Epithelial cell of proximal tubule (primary cell): ENCODE measurements around the gene FBLN1. TPM values are rescaled to one million over a fixed set of nuclear protein-coding genes. Genes with fewer than 3 reads are reported as not detected.
"Not testable (repeated sequence)": the region's sequence is repeated elsewhere in the genome, so short reads cannot be mapped to it uniquely, and the experiment has no call there.

Experiments
- DNase-seq: peaks from one replicate; pipeline ENCODE4 v3.0.0-alpha.2; 2011; ENCODE audit warnings: low read depth
- H3K4me3 ChIP-seq: 2 replicates; pipeline ENCODE4 v1.5.1; 2011; ENCODE audit warnings: low read depth, mild to moderate bottlenecking, low read length
- total RNA-seq: library from RNA; depleted of rRNA; stranded (reverse); fragments of >200 nt; gene quantifications from 2 replicates; pipeline ENCODE4 v1.2.3, GENCODE V29; 2015
- TF ChIP-seq, protein P1 (sequence below): conservative IDR thresholded peaks from 2 replicates; pipeline ENCODE4 v1.5.1; 2012; ENCODE audit warnings: low read depth, mild to moderate bottlenecking, low read length

FBLN1 gene
- total RNA-seq, 1 donor from 2014 or later: 58.5 TPM

DNA sequence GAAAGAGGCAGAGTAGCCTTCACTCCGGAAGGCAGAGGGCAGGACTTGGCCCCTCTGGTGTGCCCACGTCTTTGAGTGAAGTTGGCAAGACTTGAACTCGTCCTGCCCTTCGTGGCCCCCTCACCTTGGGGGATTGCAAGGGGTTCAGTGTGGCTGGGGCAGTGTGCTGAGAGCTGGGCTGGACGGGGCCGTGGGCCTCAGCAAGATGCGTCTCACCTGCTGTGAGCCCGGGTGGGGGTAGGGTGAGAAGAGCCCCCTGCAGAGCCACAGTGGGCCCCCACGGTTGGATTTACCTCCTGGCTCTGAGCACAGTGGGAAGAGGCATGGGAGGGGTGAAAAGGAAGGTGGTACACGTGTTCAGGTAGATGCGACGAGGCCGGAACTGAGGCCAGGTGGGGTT is 87.6 kb downstream of the FBLN1 start:
- DNase-seq: no peak
- H3K4me3 ChIP-seq: no peak overlapping the region
- TF ChIP-seq, protein P1, sequence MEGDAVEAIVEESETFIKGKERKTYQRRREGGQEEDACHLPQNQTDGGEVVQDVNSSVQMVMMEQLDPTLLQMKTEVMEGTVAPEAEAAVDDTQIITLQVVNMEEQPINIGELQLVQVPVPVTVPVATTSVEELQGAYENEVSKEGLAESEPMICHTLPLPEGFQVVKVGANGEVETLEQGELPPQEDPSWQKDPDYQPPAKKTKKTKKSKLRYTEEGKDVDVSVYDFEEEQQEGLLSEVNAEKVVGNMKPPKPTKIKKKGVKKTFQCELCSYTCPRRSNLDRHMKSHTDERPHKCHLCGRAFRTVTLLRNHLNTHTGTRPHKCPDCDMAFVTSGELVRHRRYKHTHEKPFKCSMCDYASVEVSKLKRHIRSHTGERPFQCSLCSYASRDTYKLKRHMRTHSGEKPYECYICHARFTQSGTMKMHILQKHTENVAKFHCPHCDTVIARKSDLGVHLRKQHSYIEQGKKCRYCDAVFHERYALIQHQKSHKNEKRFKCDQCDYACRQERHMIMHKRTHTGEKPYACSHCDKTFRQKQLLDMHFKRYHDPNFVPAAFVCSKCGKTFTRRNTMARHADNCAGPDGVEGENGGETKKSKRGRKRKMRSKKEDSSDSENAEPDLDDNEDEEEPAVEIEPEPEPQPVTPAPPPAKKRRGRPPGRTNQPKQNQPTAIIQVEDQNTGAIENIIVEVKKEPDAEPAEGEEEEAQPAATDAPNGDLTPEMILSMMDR: no peak

DNA sequence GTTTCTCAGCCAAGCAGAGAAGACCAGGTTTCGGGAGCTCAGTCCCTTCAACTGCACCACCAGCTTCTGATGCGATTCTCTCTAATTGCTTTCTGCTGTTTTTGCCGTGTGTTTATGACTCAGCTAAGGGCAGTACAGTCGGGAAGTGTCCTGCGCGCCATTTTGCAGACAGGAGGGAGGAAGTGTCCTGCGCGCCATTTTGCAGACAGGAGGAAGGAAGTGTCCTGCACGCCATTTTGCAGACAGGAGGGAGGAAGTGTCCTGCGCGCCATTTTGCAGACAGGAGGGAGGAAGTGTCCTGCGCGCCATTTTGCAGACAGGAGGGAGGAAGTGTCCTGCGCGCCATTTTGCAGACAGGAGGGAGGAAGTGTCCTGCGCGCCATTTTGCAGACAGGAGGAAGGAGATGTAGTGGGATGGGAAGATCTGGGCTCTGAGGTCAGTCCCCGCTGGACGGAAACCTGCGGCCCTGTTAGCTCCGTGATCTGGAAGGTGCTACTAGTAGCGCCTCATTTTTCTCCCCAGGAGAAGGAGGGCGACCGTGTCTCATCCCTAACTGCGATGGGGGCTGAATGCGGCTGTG is 89.0 kb downstream of the FBLN1 start:
- not testable (repeated sequence) for DNase-seq, H3K4me3 ChIP-seq

DNA sequence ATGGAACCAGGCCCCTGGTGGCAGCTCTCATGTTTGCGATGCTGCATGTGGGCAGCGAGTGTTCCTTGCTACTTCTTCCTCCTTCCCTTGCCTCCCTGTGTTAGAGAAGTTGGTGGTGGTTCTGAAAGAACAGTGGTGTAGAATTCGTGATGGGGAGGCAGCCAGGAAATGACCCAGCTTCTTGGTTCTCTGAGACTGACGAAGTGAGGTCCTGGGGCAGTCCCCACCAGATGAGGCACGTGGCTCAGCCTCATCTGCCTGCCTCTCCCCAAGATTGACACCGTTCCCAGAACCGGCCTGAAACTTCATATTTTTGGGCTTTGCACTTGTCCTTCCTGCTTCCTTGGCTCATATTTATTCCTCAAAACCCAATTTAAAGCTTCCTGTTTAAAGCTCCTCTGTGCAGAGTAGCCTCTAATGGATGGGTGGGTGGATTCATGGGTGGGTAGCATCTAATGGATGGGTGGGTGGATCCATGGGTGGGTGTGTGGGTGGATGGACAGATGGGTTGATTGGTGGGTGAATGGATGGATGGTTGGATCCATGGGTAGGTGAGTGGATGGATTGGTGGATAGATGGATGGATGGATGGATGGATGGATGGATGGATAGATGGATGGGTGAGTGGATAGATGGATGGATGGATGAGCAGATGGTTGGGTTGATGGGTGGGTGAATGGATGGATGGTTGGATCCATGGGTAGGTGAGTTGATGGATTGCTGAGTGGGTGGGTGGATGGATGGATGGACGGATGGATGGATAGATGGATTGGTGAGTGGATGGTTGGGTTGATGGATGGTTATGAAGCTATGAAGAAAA is 91.6 kb downstream of the FBLN1 start:
- no peak for DNase-seq
- no peak overlapping the region for H3K4me3 ChIP-seq
- TF ChIP-seq, protein P1: no peak

DNA sequence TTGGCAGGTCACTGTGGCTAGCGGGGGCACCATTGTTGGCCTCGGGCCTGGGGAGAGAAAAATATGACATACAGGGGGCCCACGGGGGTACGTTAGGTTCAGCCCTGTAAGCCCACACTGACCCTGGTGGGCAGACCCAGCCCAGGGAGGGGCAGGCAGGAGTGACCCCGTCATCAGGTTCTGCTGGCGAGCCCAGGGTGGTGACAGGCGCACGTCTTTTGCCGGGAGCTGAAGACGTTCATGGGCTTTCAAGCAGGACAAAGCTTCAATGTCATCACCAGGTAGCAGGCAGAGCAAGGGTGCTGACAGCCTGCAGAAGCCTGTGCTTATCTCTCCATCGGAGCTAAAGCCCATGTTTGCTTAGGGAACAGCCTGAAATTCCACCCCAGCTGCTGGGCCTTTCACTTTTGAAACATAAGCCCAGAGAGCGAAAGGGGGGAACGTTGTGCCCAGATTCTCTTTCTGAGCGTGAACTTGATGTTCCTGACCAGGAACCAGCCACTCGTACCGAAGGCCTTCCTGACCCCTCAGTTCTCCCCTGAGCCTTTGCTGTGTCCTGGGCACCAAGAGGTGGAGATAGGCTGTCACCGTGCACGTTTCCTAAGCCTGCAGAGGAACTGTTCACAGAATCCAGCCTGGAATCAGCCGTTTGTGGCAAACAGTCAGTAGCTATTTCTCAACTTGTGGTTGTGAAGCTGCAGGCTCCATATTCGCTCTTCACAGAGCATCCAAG is 94.9 kb downstream of the FBLN1 start:
- no peak for DNase-seq
- TF ChIP-seq, protein P1: no peak
- no peak overlapping the region for H3K4me3 ChIP-seq

DNA sequence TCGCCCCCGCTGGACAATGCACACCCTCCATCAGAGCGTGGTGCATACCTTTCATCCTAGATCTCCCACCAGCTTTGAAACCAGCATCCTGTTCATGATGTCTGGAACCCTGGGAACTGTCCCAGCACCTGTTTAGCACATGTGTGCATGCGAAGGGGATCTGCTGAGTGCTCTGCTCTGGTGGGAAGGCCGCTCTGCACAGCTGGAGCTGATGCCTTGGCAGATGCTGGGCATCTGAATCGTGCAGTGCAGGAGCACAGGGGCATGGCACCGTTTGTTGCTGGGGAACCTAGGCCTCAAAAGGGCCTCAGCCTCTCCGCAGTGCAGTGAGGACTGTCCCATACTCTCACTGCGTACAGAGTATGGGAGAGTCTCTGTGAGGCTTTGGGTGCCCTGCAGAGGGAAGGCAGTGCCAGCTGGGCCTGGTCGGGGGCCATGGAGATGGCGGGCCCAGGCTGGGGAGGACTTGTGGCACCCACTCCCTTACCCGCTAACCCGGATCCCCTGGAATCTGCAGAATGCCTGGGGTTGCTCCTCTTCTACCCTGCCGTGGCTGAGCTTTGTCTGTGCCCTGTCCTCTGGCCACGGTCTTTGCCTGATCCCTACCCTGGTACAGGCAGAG is 96.0 kb downstream of the FBLN1 start:
- no peak for DNase-seq
- TF ChIP-seq, protein P1: no peak
- no peak overlapping the region for H3K4me3 ChIP-seq

DNA sequence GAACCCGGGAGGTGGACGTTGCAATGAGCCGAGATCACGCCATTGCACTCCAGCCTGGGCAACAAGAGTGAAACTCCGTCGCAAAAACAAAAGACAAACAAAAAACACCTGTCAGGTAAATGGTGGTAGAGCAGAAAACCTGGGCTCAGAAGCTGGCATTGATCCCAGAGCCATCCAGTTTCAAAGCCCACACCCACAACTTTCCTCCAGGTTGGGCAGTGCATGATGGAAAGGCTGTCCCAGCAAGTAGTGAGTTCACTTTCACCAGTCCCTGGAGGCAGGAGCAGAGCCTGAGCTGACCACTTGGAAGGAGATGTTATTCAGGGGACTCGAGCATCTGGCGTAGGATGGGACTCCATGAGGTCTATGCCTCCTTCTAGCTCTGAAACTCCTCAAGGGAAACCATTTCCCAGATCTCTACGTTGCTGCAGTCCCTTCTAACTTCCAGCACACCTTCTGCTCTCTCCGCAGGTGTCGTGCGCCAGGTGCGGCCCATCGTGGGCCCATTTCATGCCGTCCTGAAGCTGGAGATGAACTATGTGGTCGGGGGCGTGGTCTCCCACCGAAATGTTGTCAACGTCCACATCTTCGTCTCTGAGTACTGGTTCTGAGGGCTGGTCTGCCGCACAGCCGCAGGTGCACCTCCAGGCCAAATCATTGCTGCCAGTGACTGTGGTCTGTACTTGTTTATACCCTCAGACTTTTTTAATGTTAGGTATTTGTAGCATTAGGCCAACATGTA is 97.3 kb downstream of the FBLN1 start:
- TF ChIP-seq, protein P1: no peak
- DNase-seq: no peak
- no peak overlapping the region for H3K4me3 ChIP-seq
